RPMI8226 (cell line): Measurements from ENCODE around the gene ALAS1.
"Not testable (repeated sequence)": the region's sequence is repeated elsewhere in the genome, so short reads cannot be mapped to it uniquely, and the experiment has no call there.

Source experiments
- DNase-seq: peaks from one replicate; pipeline ENCODE4 v3.0.0-alpha.2; 2015

Gene ALAS1

GRCh38 chr3:52197842-52198625 lies at the start of gene ALAS1:
ALAS1 (plus strand) TSS chr3:52198160; CDS start chr3:52199242, 1,082 bp downstream.
- DNase-seq: peak; percentile 95

GRCh38 chr3:52149021-52149420 lies 48.9 kb upstream of the ALAS1 start:
- DNase-seq: no peak

- no peak for DNase-seq
Observed at GRCh38 chr3:52149726-52150125, 48.2 kb upstream of the ALAS1 start.

- DNase-seq: no peak
Observed at GRCh38 chr3:52150357-52150756, 47.6 kb upstream of the ALAS1 start.

- DNase-seq: no peak
Observed at GRCh38 chr3:52150860-52151259, 47.1 kb upstream of the ALAS1 start.

GRCh38 chr3:52151991-52152390 lies 46.0 kb upstream of the ALAS1 start:
- DNase-seq: not testable (repeated sequence)

GRCh38 chr3:52153389-52154096 lies 44.4 kb upstream of the ALAS1 start:
- peak; percentile 78 for DNase-seq

- DNase-seq: peak; percentile 98
Observed at GRCh38 chr3:52154135-52155094, 43.5 kb upstream of the ALAS1 start, which contains the start of gene POC1A. POC1A (minus strand) TSS chr3:52154423; CDS start chr3:52154372, 51 bp downstream.

- DNase-seq: no peak
Observed at GRCh38 chr3:52155912-52156311, 42.0 kb upstream of the ALAS1 start.

- no peak for DNase-seq
Observed at GRCh38 chr3:52159503-52159902, 38.5 kb upstream of the ALAS1 start.

GRCh38 chr3:52162250-52162872 lies 35.6 kb upstream of the ALAS1 start:
- no peak for DNase-seq

GRCh38 chr3:52167240-52167639 lies 30.7 kb upstream of the ALAS1 start:
- no peak for DNase-seq

GRCh38 chr3:52170217-52170616 lies 27.7 kb upstream of the ALAS1 start:
- not testable (repeated sequence) for DNase-seq

GRCh38 chr3:52171514-52172261 lies 26.3 kb upstream of the ALAS1 start:
- DNase-seq: no peak

- no peak for DNase-seq
Observed at GRCh38 chr3:52172262-52172757, 25.6 kb upstream of the ALAS1 start.

- no peak for DNase-seq
Observed at GRCh38 chr3:52173101-52173500, 24.9 kb upstream of the ALAS1 start.

- no peak for DNase-seq
Observed at GRCh38 chr3:52174896-52175295, 23.1 kb upstream of the ALAS1 start.

- DNase-seq: no peak
Observed at GRCh38 chr3:52175416-52176179, 22.4 kb upstream of the ALAS1 start.

- no peak for DNase-seq
Observed at GRCh38 chr3:52176180-52176752, 21.7 kb upstream of the ALAS1 start.

- DNase-seq: no peak
Observed at GRCh38 chr3:52176951-52177700, 20.8 kb upstream of the ALAS1 start.
